Ovary (tissue), 9 donors: ENCODE results near the gene XYLT1. TPM values are rescaled to one million over a fixed set of nuclear protein-coding genes. Genes with fewer than 3 reads are reported as not detected.

ENCODE experiments used
- DNase-seq, 5 donors: peaks; one replicate each; pipeline ENCODE4 v3.0.0-alpha.2; 2019 to 2020
- H3K27ac ChIP-seq, 2 donors: fragments of 200-600 bp; one replicate each; pipeline versions ENCODE4 v1.5.1 to v1.8.0; 2019 to 2022
- H3K27me3 ChIP-seq: fragments of 200-600 bp; one replicate; pipeline ENCODE4 v1.8.0; 2022
- H3K36me3 ChIP-seq: fragments of 200-600 bp; sonication (generic); one replicate; pipeline ENCODE4 v1.5.1; 2019
- H3K4me1 ChIP-seq: one replicate; pipeline ENCODE4 v1.8.1; 2013; ENCODE audit warnings: mild to moderate bottlenecking, moderate library complexity; ENCODE audit not compliant: insufficient read depth
- H3K4me3 ChIP-seq: fragments of 200-600 bp; sonication (generic); one replicate; pipeline ENCODE4 v1.5.1; 2017
- H3K9me3 ChIP-seq, 2 donors: fragments of 200-600 bp in 1 of 2; sonication (generic) in 1 of 2; one replicate each; pipeline versions ENCODE4 v1.5.1 to v1.8.1; 2013 to 2019; ENCODE audit warnings: mild to moderate bottlenecking in 1 of 2, moderate library complexity in 1 of 2
- CTCF ChIP-seq, 3 donors: fragments of 450-650 bp in 2 of 3; fragments of 200-600 bp in 1 of 3; IDR thresholded peaks; one replicate each; pipeline versions ENCODE4 v1.5.1 to v1.8.0; 2016 to 2022; ENCODE audit warnings: antibody characterized with exemption in 3 of 3, mild to moderate bottlenecking in 1 of 3
- EP300 ChIP-seq: sonication (generic); formaldehyde crosslinking; IDR thresholded peaks from one replicate; pipeline ENCODE4 v1.6.1; 2017; ENCODE audit warnings: antibody characterized with exemption
- POLR2A ChIP-seq: fragments of 450-650 bp; IDR thresholded peaks from one replicate; pipeline ENCODE4 v1.6.1; 2017; ENCODE audit warnings: antibody characterized with exemption, mild to moderate bottlenecking, moderate library complexity
- WGBS, 3 donors: extraction: QIAGEN DNeasy Blood & Tissue Kit in 1 of 3; methylation state at CpG; one replicate each; pipeline versions ENCODE4 v1.1.5 to v1.1.7; 2013 to 2017; 5-methylcytosine and 5-hydroxymethylcytosine counted together
- intact Hi-C, 4 donors: fragments of 100-400 bp; cut with DNase I; formaldehyde crosslinking; loops; one replicate each; pipeline versions ENCODE4 v1.11.0 to v1.15.1; 2022 to 2023
- polyA plus RNA-seq, 2 donors: library from polyadenylated mRNA; stranded (reverse); fragments of 200-250 nt in 1 of 2; fragments of 350-450 nt in 1 of 2; fragmentation: Illumina TruSeq in 1 of 2; extraction: RNeasy Lipid Tissue Mini Kit (QIAGEN cat#74804) in 1 of 2; gene quantifications; one replicate each; pipeline ENCODE4 v1.2.3, GENCODE V29; 2013 to 2014
- small RNA-seq: library from RNA; depleted of rRNA; stranded (forward); fragments of <200 nt; gene quantifications from one replicate; pipeline ENCODE3, GENCODE V24; 2016
- total RNA-seq, 7 donors: library from RNA; depleted of rRNA in 2 of 7; stranded (reverse); fragments of >200 nt in 2 of 7; fragmentation: NEBNext Ultra II Directional in 3 of 7; extraction: Animal tissue kit (Norgen Biotek cat#: 25700) in 3 of 7; gene quantifications; one replicate each; pipeline versions ENCODE4 v1.1.0 to v1.2.4, GENCODE V29; 2016 to 2023
- donor health status: DM: no; HTN: no; CAD: no; lungs with moderate emphysema.
- donor health status: DM: no; HTN: no; CAD: no.
- donor health status: Bipolar disorder and iron deficiency.
- donor health status: DM: yes; HTN: yes; CAD: no.
- donor health status: DM: no; HTN: no; CAD: no.
- donor health status: DM: yes; HTN: yes; CAD: no.

The XYLT1 gene
- total and polyA plus RNA-seq, 9 donors = 3.2 to 38.0 (median 17.3) TPM

- H3K4me1 ChIP-seq = no peaks in the 10 kb centered on the region
- H3K27me3 ChIP-seq = no peaks in the 10 kb centered on the region
- TF ChIP-seq CTCF (IDR thresholded peaks at IDR 0.05) (no peak), POLR2A (no peak), EP300 (no peak)
- H3K36me3 ChIP-seq = no peaks in the 10 kb centered on the region
- H3K27ac ChIP-seq = no peak overlapping the region
- no peaks in the 10 kb centered on the region for H3K9me3 ChIP-seq
- WGBS, 3 donors = 41 to 56% (median 50%) methylated on average over 4 of the region's 4 CpGs
- DNase-seq = no peak
- intact Hi-C loops = no loop called here
- no peak overlapping the region for H3K4me3 ChIP-seq
Observed at GRCh38 chr16:17053536-17054160, 417.1 kb downstream of the XYLT1 start.

Small RNA genes within 50 kb of the gene (small RNA-seq; reads per million reads assigned to genes)
- not detected for gene AC109446.1
